HG03378 (cell line): ENCODE data around the gene DYNC1LI1.

Experiments used
- ATAC-seq: cut with Tn5 transposase; IDR thresholded peaks from one replicate; pipeline ENCODE4 v1.9.1; 2021; ENCODE audit warnings: mild to moderate bottlenecking, moderate library complexity; ENCODE audit not compliant: unreplicated experiment

DYNC1LI1 gene

DNA sequence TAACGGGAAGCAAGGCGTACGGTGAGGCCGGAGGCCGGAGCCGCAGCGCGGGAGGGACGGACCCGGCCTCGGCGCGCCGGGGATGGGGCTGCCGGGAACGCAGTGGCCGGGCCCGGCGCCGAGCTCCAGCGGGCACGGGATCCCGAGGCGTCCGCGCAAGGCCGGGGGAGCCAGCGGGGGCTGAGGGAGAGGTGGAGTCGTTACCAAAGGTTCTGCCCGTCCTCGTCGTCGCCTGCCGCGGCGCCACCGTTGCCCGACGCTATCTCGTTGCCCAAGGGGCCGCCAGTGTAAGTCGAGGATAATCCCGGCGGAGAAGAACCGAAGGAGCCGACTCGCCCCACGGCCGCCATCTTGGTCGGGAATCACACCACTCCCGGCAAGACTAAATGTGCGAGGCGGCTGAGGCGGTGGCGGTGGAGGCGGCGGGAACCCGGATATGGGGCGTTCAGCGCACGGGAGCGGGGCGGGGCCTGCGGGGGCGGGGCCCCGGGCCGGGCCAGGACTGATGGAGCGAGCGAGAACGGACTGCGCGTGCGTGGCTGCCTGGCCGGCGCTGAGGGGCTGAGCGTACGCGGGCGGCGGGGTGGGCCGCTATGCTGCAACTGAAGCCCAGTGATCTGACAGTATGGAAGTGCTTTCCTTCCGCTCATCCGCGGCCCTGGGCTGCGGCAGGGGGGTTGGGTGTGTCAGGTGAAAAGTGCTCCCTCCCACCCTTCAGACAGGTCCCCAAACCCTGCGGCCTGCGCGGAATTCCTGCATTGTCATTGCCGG, at the start of gene DYNC1LI1:
TSS of gene DYNC1LI1 (minus strand) at position 438 of the 771 bp plus-strand sequence. CDS start at position 350, 88 bp downstream.
- peak; percentile 71 for ATAC-seq

DNA sequence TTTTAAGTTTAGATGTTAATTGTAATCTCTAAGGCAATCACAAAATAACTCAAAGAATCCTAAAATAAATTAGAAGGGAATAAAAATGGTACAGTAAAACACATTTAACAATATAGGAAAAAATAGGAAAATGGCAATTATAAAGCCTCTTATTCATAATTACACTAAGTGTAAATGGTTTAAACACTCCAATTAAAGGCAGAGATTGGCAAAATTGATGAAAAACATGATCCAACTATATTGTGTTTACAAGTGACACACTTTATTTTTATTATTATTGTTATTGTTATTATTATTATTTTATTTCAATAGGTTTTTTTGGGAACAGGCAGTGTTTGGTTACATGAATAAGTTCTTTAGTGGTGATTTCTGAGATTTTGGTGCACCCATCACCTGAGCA, 48.7 kb upstream of the DYNC1LI1 start:
- no peak for ATAC-seq

DNA sequence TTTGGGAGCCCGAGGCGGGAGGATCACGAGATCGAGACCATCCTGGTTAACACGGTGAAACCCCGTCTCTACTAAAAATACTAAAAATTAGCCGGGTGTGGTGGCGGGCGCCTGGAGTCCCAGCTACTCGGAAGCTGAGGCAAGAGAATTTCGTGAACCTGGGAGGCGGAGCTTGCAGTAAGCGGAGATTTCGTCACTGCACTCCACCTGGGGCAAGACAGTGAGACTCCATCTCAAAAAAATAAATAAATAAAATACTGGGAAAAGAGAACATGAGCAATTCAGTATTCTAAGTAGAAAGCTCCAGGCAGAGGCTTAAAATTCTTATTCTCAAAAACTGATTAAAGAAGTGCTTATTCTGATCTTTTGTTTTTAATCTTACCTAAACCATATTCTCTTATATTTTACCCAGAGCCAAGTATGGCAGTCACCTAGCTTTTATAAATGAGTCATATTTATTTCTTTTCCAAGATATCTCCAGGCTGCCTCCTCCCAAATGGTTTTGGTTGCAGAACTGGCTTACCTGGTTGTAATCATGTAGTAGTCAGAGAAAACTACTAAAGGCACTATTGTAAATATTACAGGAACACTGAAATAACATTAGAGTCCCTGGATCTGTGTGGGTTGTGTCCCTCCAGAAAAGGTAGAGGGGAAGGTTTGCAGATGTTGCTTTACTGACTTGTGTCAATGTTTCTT, 45.8 kb upstream of the DYNC1LI1 start:
- no peak for ATAC-seq

DNA sequence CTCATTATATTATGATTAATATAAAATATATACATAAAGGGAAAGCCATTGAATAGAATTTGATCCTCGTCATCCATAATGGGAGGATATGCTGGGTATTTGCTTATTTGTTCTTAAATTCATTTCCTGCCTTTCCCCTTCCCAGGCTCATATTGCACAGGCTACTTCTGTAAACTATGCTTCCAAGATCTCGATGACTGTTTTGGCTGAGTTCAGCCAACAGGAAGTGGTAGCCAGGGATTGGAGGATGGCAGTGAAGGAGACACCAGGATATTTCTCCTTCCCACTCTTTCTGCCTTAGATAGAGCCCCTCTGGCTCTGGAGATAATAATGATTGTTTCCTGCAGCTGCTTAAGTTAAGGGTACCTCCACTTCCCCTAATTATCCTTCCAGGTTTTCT, 44.3 kb upstream of the DYNC1LI1 start:
- ATAC-seq = no peak

DNA sequence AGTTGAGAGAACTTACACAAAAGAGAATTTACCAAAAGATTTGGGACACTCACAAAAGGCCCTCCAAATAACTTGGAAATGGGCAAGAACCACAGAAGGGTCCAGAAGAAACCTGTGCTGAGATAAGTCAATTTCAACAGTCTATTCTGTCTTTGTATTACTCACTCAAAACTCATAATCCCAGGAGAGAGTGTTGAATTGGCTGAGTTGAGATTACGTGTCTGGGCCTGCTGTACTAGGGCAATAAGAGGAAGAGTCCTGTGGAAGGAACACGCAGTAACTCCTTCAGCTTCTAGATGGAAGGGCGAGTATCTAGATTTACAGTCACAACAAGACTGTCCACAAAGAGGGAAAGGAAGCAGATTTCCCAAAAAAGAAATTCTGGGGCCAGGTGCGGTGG, 42.5 kb upstream of the DYNC1LI1 start:
- no peak for ATAC-seq

DNA sequence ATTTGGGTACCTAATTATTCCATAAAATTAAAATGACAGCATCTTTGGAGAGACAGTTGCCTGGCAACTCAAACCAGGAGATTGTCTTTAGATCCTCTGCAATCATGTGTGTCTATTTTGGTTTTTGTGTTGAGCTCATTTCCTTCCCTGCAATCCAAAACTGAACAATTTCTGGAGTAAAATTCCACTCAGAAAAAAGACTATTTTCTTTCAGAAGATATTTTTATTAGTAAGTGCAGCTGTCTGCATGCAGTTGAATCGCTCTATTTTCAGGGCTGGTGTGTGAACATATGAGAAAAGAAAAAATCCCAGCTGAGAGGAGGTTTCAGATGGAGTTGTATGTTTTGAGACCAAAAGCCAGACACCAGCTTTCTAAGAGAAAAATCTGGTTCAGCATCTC, 41.9 kb upstream of the DYNC1LI1 start:
- no peak for ATAC-seq

DNA sequence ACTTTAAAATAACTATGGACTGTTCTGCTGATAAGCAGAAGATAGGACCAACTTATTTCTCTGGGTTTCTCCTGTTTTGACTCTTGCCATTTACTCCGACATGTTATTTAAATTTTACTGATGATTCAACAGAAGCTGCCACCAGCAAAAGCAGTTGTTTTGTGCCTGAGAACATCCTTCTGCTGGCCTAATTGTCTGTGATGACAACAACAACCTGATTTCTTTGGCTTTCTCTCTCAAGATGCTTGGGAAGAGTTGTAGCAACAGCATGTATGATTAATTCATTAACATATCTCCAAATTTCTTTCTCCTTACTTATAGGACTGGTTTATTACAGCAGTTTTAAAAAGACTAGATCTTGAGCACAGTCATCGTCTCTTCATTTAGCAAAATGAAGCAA, 36.9 kb upstream of the DYNC1LI1 start:
- ATAC-seq = no peak

DNA sequence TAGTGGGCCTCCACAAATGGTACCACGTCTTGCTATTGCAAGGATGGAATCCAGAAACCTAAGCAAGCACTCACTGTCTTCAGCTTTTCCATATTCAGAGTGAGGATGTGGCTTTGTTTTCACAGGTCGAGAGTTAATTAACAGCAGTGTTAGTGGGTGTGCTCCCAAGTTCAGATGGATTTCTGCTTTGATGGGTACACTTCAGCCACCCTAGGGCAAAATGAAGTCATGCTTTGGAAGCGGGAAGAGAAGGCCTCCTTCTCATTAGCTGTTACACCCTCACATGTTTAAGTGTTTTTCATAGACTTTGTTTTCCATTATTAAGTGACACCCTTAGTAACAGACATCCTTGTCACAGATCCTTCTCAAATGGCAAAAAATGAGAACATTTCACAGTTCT, 36.3 kb upstream of the DYNC1LI1 start:
- no peak for ATAC-seq

DNA sequence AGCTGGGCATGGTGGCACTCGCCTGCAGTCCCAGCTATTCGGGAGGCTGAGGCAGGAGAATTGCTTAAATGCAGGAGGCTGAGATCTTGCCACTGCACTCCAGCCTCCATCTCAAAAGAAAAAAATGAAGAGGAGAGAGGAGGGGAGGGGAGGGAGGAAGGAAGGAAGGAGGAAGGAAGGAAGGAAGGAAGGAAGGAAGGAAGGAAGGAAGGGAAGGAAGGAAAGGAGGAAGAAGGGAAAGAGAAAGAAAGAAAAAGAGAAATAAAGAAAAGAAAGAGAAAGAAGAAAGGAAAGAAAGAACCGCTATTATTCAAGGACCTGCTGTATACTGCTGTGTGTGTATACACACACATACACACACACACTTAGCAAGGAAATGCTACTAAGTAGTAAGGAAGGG, 35.6 kb upstream of the DYNC1LI1 start:
- ATAC-seq = no peak

DNA sequence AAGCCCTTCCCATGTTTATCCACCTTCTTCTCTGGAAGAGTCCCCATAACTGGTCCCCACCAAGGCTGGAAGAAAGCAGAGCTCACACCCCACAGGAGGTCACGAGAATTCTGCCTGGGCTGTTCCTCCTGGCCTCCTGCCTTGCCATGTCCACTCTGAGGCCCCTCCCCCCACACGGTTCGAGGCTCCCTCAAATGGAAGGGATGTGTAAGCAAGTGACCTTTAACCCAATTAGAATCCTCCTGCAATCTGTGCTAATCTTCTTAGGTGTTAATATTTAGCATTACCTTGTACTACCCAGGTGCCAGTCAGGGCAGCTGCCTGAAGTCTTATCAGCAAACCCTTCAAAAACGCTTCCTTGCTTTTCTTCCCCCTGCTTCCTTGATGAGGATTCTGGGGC, 32.4 kb upstream of the DYNC1LI1 start:
- ATAC-seq = no peak

DNA sequence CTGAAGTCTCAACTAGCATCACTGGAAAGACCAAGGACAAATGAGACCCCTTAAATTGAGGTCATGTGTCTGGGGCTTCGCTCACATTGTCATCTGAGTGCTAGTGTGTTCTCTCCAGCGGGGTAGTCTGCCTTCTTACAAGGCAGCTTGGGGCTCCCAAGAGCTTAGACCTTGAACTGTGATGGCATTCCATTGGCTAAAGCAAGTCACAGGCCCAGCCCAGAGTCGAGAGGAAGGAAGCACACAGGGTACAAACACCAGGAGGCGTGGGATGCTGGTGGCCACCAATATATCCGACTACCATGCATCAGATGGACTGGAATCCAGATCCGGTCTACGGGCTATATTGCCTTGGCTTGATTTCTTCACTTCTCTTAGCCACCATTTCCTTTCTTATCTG, 31.5 kb upstream of the DYNC1LI1 start:
- no peak for ATAC-seq

DNA sequence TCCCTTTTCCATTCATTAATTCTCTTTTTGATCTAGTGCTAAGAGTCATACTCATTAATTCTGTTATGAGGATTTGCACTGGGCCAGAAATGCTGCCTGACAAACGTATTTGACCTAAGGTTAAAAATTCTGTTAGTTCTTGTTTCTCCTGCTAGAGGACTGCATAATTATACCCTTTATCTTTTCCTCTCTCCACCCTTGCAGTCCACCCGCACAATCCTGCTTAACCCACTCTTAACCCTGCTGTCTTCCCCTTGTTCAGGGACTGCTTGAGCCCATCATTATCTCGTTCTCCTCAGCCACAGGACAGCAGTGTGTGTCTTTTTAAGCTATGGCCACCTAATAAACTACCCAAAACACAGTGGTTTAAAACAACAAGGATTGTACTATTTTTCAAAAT, 31.1 kb upstream of the DYNC1LI1 start:
- ATAC-seq = no peak

DNA sequence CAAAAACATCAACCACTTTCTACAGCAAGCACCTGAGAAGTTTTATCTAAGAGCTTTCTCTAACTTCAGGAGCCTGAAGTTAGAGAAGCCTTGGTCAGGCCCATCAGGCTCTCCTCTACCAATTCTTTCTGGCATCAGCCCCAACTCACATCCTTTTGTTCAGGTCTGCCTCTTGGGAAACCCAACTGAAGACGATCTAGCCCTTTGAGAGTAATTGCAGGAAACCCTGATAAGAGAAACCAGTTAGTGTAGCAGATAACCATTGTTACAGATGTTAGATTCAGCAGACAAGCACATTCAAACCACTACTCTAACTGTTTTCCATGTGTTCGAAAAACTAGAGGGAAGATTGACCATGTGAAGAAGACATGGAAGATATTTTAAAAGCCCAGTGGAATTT, 27.0 kb upstream of the DYNC1LI1 start:
- no peak for ATAC-seq

DNA sequence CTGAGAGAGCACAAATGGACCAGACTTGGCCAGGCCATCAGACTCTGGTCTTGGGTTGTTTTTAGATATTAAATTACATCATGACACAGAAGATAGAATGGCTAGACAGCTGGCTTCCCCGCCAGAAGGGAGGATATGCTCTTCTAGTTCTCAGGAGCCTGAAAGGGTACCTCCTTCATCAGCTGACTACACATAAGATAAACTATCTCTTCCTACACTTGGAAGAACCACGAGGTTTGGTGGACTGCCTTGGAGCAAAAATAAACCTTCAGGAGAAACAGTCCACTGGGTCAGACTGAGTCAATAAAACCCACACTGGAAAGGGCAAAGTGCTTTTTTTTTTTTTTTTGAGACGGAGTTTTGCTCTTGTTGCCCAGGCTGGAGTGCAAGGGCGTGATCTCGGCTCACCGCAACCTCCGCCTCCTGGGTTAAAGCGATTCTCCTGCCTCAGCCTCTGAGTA, 26.3 kb upstream of the DYNC1LI1 start:
- no peak for ATAC-seq

DNA sequence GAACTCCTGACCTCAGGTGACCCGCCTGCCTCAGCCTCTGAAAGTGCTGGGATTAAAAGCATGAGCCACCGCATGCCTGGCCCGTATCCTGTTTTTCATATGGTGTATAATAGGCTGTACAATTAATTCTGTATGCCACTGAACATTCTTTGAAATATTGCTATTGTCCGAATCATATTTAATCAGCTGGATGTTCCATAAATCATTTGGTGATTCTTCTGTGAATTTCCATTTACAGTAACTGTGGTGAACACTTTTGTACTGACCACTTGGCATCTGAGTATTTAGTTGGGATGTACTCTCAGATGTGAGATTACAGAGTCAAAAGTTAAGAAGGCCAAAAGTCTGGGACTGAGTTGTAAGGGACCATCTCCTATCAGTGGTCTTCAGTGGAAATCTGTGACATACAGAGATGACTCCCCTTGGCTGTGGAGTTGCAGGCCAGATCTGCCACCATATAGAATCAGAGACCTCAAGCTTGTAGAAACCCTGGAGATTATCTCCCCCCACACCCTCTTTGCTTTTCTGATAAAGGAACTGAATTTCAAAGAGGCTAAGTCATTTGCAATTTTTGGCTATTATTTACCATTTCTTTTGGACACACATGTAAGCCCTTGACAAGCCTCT, 25.7 kb upstream of the DYNC1LI1 start:
- no peak for ATAC-seq

DNA sequence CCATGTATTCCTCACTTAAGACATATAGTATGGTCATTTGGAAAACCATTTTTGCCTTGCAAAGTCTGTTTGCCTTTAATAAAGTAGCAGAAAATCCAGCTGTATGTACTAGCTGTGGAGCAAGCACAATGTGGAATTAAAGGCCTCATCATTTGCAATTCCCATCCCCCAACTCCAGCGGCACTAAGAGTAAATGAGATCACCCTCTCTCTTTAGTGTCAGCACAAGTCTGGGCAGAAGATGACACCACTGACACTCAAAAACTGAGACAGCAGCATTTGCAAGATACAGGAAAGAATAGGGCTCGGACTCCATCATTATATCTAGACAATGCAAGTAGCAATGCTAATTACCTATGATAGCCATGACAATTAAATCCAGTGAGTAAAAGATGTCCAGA, 24.7 kb upstream of the DYNC1LI1 start:
- ATAC-seq = no peak

DNA sequence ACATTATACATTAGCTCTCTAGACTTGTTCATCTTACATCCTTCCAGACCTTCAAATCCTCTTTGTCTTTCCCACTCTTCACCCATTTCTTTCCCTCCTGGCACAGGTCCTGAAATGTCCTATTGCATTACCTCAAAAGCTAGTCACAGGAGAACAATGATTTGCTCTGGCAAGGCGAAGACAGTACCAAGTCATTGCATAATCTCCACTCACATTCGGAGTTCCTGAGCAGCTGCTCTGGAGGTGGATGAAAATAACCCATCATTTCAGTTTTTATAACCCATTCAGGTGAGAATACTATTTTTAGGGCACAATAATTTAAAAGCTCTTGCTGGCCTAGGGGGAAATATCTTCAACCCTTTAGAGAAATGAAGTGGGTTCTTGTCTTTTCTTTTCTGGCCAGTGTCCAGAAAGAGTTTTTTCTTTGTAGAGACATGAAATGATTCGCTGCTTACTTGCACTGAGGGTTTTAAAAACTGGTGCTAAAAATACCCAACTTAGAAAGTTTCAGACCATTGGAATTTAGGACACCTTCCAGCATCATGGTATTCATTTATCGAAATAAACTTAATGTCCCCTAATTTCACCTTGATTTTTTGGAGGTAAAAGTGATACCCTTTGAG, 23.4 kb upstream of the DYNC1LI1 start:
- ATAC-seq = no peak

DNA sequence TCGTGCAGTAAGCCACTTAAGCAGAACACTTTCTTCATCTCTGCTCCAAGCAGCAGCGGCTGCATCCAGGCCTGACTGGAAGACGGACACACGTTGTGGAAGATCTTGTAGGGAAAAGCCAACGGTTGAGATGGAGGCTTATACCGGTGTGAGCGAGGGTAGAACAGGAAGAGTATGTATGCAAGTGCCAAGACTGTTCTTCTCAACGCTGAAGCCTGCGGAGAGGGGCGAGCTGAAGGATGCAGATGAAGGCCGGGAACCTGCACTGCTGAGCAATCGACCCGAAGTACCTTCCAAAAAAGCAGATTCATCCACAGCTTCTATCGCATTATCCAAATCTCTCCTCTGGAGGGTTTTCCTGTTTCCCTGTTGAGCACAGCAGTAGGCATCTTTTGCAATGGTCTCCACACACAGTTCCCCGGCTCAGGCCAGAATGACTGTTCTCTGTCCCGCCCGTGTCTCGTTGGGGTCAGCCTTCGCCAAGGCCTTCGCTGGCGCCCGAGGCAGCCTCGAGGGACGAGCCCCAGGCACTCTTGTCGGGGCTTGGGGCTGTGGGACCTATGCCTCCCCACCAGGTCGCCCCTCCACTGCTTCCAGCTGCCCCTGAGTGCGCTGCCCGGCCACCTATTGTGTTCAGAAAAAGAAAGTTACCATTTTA, 22.2 kb upstream of the DYNC1LI1 start:
- ATAC-seq = no peak

DNA sequence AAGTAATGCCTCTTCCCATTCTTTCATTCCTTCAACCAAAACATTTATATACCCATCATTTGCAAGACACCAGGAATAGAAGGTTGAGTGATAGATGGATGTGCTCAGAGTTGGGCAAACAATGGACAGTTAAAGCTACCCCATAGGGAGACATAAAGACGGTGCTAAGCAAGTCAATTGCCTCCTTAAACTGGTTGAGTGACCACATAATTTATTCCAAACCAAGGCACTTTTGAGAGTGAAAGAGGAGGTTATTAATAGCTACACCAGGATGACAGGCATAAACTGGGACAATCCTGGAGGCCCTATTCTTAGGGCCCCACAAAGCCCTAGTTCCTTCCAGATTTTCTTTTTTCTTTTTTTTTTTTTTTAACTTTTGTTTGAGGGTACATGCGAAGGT, 21.4 kb upstream of the DYNC1LI1 start:
- no peak for ATAC-seq

DNA sequence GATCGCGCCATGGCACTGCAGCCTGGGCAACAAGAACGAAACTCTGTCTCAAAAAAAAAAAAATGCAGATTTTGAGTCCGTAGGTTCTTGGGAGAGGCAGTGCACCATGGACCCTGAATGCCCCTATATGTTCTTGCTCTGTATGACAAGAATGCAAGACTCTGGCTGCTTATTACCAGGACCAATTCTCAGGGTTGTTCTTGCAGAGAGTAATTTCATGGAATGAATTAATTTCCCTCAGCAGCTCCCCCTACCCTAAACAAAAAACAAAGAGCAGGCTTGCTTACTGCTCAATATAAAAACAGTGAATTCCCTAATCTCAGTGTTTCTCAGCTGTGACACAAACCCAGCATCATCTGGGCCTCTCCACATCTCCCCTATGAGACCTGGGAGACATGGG, 20.5 kb upstream of the DYNC1LI1 start:
- ATAC-seq = no peak

DNA sequence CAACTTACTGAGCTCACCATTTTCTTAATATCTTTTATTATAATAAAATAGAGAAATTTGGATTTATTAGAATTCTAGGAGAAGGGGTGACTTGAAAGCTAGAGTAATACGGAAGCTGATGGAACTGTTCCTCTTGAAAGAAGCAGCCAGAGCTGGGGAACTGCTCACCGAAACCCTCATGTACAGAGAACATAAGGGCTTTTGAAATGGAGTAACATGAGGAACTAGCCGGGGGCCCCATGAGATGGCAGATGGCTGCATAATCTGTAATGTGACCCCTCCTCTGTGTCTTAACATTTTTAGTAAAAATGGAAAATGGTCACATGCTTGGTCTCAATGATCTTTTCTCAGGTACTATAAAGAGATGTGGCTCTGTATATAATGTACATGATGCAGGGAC, 15.7 kb upstream of the DYNC1LI1 start:
- no peak for ATAC-seq
